Measurements from ENCODE around the gene SYT3.
"Not testable (repeated sequence)": the region's sequence is repeated elsewhere in the genome, so short reads cannot be mapped to it uniquely, and the experiment has no call there.

The SYT3 gene

GRCh38 chr19:50606059-50606836, 33.4 kb downstream of the SYT3 start:
- DNase-seq (ENCODE audit: insufficient read length, low spot score); FAIRE-seq: not testable (repeated sequence)

- not testable (repeated sequence) for FAIRE-seq; DNase-seq (ENCODE audit: insufficient read length, low spot score)
Measured at GRCh38 chr19:50604264-50605073, 35.2 kb downstream of the SYT3 start.

GRCh38 chr19:50602935-50603334, 36.7 kb downstream of the SYT3 start:
- DNase-seq (ENCODE audit: insufficient read length, low spot score): no peak
- no peak for FAIRE-seq

GRCh38 chr19:50602496-50602895, 37.2 kb downstream of the SYT3 start:
- no peak for DNase-seq (ENCODE audit: insufficient read length, low spot score)
- no peak for FAIRE-seq

GRCh38 chr19:50602089-50602422, 37.6 kb downstream of the SYT3 start:
- DNase-seq (ENCODE audit: insufficient read length, low spot score) (no peak), FAIRE-seq (no peak)

- DNase-seq (ENCODE audit: insufficient read length, low spot score) (no peak), FAIRE-seq (no peak)
Measured at GRCh38 chr19:50601407-50602088, 38.1 kb downstream of the SYT3 start.

- DNase-seq (ENCODE audit: insufficient read length, low spot score) (no peak), FAIRE-seq (no peak)
Measured at GRCh38 chr19:50599427-50599826, 40.3 kb downstream of the SYT3 start.

- FAIRE-seq: no peak
Measured at GRCh38 chr19:50590191-50590590, 49.5 kb downstream of the SYT3 start.

GRCh38 chr19:50581795-50582660, 57.7 kb downstream of the SYT3 start:
- FAIRE-seq; DNase-seq (ENCODE audit: insufficient read length, low spot score): not testable (repeated sequence)

More at GRCh38 chr19:50590191-50590590, 49.5 kb downstream of the SYT3 start:
- DNase-seq (ENCODE audit: insufficient read length, low spot score): no peak

- DNase-seq (ENCODE audit: insufficient read length, low spot score) (no peak), FAIRE-seq (no peak)
Measured at GRCh38 chr19:50580970-50581634, 58.6 kb downstream of the SYT3 start.

GRCh38 chr19:50580240-50580639, 59.4 kb downstream of the SYT3 start:
- FAIRE-seq: no peak

GRCh38 chr19:50576769-50577168, 62.9 kb downstream of the SYT3 start:
- not testable (repeated sequence) for FAIRE-seq

More at GRCh38 chr19:50580240-50580639, 59.4 kb downstream of the SYT3 start:
- DNase-seq (ENCODE audit: insufficient read length, low spot score): no peak

GRCh38 chr19:50573741-50574461, 65.8 kb downstream of the SYT3 start:
- DNase-seq (ENCODE audit: insufficient read length, low spot score) (no peak), FAIRE-seq (no peak)

More at GRCh38 chr19:50576769-50577168, 62.9 kb downstream of the SYT3 start:
- DNase-seq (ENCODE audit: insufficient read length, low spot score): not testable (repeated sequence)
